ENCODE results near the gene GPALPP1. TPM values are rescaled to one million over a fixed set of nuclear protein-coding genes. Genes with fewer than 3 reads are reported as not detected.
"Not testable (repeated sequence)": the region's sequence is repeated elsewhere in the genome, so short reads cannot be mapped to it uniquely, and the experiment has no call there.

The GPALPP1 gene, protein sequence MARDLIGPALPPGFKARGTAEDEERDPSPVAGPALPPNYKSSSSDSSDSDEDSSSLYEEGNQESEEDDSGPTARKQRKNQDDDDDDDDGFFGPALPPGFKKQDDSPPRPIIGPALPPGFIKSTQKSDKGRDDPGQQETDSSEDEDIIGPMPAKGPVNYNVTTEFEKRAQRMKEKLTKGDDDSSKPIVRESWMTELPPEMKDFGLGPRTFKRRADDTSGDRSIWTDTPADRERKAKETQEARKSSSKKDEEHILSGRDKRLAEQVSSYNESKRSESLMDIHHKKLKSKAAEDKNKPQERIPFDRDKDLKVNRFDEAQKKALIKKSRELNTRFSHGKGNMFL
- polyA plus RNA-seq (ENCODE audit: insufficient read length): 29.2 TPM

GRCh38 chr13:44989071-44989889, at the start of gene GPALPP1, which contains the start of gene NUFIP1:
Gene GPALPP1, plus strand, starts transcription at chr13:44989538. Its CDS starts 117 bp downstream, at chr13:44989655.
Gene NUFIP1, minus strand, starts transcription at chr13:44989471. Its CDS starts 35 bp downstream, at chr13:44989436.
- peak; percentile 88 for DNase-seq (ENCODE audit: low read depth)

- not testable (repeated sequence) for DNase-seq (ENCODE audit: low read depth)
Measured at GRCh38 chr13:44943411-44943810, 45.9 kb upstream of the GPALPP1 start.

- no peak for DNase-seq (ENCODE audit: low read depth)
Measured at GRCh38 chr13:44951184-44951583, 38.2 kb upstream of the GPALPP1 start.

GRCh38 chr13:44952671-44953070, 36.7 kb upstream of the GPALPP1 start:
- no peak for DNase-seq (ENCODE audit: low read depth)

- DNase-seq (ENCODE audit: low read depth): no peak
Measured at GRCh38 chr13:44954224-44954623, 35.1 kb upstream of the GPALPP1 start.

- DNase-seq (ENCODE audit: low read depth): no peak
Measured at GRCh38 chr13:44955406-44955805, 33.9 kb upstream of the GPALPP1 start.

DNA sequence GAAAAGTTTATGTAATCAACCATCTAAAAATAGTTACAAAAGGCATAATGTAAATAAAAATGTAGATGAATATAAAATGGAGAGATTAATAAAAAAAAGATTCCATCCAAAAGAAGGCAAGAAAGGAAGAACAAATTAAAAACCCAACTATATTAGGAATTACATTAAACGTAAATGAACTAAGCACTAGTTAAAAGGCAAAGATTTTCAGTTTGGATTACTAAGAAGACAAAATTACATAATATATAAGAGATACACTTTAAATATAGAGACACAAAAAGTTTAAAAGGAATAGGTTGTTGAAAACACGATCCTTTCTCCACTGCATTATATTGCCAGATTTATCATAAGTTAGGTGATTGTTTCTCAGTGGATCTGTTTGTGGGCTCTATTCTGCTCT, 27.3 kb upstream of the GPALPP1 start:
- no peak for DNase-seq (ENCODE audit: low read depth)

DNA sequence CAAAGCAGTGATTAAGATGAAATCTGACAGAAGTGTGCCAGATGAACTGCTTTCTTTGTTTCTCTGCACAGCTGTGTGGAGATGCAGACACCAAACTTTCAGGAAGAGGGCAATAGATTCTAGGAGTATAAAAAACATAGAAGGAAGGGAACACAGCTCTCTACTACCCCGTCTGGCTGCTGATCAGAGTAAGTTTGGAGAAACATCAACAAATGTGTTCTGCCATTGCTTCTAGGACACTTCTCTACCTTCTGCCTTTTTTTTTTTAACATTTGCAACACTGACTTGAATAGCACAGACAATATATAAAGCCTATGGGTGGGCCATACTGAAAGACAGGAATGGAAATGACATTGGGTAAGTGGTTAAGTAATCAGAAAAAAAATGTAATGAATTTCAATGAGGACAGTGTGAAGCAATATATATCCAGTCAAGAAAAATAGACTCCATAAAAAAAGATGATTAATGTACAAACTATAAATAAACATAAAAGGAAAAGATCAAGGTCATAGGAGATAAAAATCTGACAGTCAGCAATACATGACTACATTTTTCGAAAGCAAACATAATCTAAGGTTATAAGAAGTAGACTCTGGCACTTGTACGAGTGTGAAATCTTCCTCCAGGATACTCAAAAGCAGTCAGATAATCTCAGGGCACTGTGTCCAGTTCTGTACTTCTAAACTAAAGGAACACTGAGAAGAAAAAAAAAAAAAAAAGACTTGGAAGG, 21.5 kb upstream of the GPALPP1 start:
- DNase-seq (ENCODE audit: low read depth): no peak

DNA sequence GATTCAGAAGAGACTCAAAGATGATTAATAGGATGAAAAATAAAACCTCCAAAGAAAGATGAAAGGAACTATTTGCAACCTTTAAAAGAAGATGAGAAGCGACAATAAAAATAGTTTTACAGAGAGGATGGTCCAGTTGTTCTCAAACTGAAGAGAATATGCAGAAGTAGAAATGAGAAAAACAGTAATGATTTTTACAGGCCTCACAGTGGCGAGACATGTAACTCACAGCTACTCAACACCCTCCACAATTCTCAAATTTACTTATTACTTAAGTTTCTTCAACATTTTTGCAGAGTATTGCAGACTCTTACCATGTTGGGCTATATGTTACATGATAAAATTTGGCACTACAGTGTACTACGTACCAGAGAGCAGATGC, 20.9 kb upstream of the GPALPP1 start:
- no peak for DNase-seq (ENCODE audit: low read depth)

GRCh38 chr13:44969551-44970484, 19.5 kb upstream of the GPALPP1 start:
- peak; percentile 58 for DNase-seq (ENCODE audit: low read depth)

DNA sequence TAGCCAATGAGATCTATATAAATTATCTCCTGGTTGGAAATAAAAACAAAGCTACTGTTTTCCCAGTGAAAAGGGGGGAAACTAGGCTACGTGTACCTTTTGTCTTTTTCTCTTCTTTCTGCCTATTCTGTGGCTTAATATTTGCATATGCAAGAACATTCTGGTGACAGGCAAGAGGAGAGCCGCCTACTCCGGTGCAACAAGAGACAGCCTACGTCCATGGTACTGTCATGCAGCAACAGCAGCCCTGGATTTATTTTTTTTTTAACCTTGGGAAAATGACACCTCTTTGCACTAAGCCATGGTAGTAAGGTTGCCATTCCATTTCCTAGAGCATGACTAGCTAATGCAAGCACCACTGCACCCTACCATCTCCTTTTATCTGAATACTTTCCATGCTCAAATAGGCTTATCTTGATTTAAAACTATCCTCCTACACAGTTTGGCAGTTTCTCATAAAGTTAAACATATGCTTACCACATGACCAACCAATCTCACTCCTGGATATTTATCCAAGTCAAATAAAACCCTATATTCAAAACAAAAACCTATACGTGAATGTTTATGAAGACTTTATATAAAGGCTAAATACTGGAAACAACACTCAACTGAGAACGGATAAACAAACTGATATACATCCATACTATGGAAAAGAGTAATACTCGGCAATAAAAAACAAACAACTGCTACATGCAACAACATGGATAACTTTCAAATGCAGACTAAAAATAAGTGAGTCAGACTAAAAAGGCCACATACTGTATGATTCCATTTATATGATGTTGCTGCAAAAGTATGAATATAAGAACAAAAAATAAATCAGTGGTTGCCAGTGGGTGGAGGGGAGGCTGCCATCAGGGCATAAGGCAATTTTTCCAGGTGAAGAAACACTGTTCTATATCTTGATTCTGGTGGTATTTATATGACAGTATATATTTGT, 17.4 kb upstream of the GPALPP1 start:
- no peak for DNase-seq (ENCODE audit: low read depth)

GRCh38 chr13:44972956-44973581, 16.3 kb upstream of the GPALPP1 start:
- DNase-seq (ENCODE audit: low read depth): no peak

- DNase-seq (ENCODE audit: low read depth): no peak
Measured at GRCh38 chr13:44974056-44974793, 15.1 kb upstream of the GPALPP1 start.

- no peak for DNase-seq (ENCODE audit: low read depth)
Measured at GRCh38 chr13:44976196-44976595, 13.1 kb upstream of the GPALPP1 start.

DNA sequence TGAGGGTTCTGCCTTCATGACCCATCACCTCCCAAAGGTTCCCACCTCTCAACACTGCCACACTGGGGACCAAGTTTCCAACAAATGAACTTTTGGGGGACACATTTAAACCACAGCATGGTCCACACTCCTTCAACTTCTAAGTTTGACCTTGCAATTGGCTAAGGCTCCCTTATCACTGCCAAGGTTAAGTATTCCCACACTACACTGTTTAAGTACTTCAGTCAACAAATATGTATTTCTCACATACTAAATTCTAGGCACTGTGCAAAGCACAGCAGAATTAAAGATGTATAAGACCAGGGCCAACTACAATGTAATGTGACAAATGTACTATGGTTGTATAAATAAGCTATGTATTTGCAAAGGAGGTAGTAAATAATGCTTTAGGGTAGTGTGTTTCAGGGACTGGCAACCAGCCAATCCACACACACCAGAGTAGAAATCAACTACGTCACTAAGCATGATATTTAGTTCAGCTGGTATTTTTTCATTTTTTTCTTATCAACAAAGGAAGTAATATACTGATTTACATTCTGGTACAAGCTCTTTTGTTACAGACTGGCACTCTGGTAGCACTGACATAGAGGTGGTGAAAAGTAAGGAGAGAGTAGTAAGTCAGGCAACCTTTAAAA, 12.3 kb upstream of the GPALPP1 start:
- DNase-seq (ENCODE audit: low read depth): no peak

DNA sequence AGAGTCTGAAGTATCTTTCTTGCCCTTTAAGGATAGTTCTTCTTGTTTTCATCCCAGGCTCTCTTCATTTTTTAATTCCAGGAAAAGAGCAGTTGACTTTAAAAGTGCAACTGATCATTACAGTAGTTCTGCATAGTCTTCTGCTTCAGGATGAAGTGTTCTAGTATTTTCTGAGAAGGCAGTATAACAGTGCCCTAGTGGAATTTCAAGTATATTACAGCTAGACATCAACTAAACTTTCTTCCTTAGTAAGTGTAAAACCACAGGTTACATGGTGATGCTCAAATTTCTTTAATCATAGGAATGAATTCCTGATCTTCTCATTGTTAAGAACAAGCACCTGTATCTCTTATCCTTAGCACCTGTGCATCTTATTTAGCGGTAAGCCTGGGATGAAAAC, 11.0 kb upstream of the GPALPP1 start:
- DNase-seq (ENCODE audit: low read depth): no peak

GRCh38 chr13:44989941-44990340, 603 bp downstream of the GPALPP1 start:
- no peak for DNase-seq (ENCODE audit: low read depth)

DNA sequence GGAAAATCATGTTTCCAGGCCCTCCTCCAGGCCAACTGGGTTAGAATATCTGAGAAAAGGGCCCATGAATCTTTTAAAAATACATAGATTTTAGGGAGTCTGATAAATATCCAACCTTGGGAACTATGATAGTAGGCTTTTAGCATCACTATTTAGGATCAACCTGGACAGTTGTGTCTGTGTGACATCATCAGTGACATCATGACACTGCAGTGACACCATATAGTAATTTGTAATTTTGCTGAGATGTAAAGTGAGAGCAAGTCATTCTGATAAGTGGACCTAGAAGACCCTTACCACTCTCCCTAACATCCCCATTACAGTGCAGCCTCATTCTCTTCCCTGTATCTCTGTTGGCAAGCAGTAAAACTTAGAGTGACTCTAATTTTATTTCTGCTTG, 14.1 kb downstream of the GPALPP1 start:
- DNase-seq (ENCODE audit: low read depth): no peak
